Central memory CD8-positive, alpha-beta T cell (primary cell): ENCODE measurements around the gene CRTC3.
"Not testable (repeated sequence)": the region's sequence is repeated elsewhere in the genome, so short reads cannot be mapped to it uniquely, and the experiment has no call there.

Experiments used
- ATAC-seq: fragments of 150-1000 bp; cut with Tn5 transposase; replicated peaks from 2 replicates; pipeline ENCODE4 v1.10.0; 2022; ENCODE audit warnings: mild to moderate bottlenecking, moderate FRiP score, moderate number of reproducible peaks; ENCODE audit not compliant: poor library complexity, severe bottlenecking; ENCODE audit errors: extremely low read depth
- DNase-seq, 2 donors: peaks; one replicate each; pipeline ENCODE4 v3.0.0; 2021; ENCODE audit warnings: low spot score in 2 of 2
- H3K27ac Mint-ChIP-seq: one replicate; pipeline ENCODE4 v1.8.0; 2022; ENCODE audit warnings: low read depth, mild to moderate bottlenecking, moderate library complexity, mixed read lengths
- H3K27me3 Mint-ChIP-seq: one replicate; pipeline ENCODE4 v1.8.0; 2022; ENCODE audit warnings: mixed read lengths
- H3K36me3 Mint-ChIP-seq: one replicate; pipeline ENCODE4 v1.8.0; 2022; ENCODE audit warnings: mild to moderate bottlenecking, moderate library complexity, mixed read lengths; ENCODE audit not compliant: insufficient read depth
- H3K4me1 Mint-ChIP-seq: one replicate; pipeline ENCODE4 v1.8.0; 2022; ENCODE audit warnings: mixed read lengths
- H3K4me3 Mint-ChIP-seq: one replicate; pipeline ENCODE4 v1.8.0; 2022; ENCODE audit warnings: mild to moderate bottlenecking, moderate library complexity, mixed read lengths
- H3K9me3 Mint-ChIP-seq: one replicate; pipeline ENCODE4 v1.8.0; 2022; ENCODE audit warnings: mixed read lengths

The CRTC3 gene

DNA sequence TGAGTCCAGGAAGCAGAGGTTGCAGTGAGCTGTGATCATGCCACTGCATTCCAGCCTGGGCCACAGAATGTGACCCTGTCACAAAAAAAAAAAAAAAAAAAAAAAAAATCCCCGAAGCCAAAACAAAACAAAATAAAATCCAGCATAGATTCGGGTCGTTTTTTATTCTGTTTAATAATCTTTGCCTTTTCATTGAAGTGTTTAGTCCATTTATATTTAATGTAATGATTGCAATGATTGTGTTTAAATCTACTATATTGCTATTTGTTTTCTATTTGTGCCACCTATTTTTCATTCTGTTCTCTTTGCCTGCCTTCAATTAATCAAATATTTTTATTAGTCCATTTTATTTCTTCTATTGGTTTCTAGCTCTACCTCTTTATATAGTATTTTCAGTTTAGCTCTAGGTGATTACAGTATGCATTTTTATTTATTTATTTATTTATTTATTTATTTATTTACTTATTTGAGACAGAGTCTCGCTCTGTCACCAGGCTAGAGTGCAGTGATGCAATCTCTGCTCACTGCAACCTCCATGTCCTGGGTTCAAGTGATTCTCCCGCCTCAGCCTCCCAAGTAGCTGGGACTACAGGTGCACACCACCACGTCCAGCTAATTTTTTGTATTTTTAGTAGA is 159.7 kb downstream of the CRTC3 start:
- not testable (repeated sequence) for H3K27me3 Mint-ChIP-seq, H3K36me3 Mint-ChIP-seq, ATAC-seq, H3K9me3 Mint-ChIP-seq, H3K27ac Mint-ChIP-seq, DNase-seq, H3K4me3 Mint-ChIP-seq, H3K4me1 Mint-ChIP-seq

GRCh38 chr15:90690585-90690984 is 160.9 kb downstream of the CRTC3 start:
- no peak overlapping the region for H3K27ac Mint-ChIP-seq
- no peak overlapping the region for H3K4me3 Mint-ChIP-seq
- DNase-seq (no peak), ATAC-seq (no peak)
- H3K27me3 Mint-ChIP-seq: no peaks in the 10 kb centered on the region
- H3K36me3 Mint-ChIP-seq: peaks cover 1% of the 10 kb centered on the region
- H3K9me3 Mint-ChIP-seq: no peaks in the 10 kb centered on the region
- peaks cover 9% of the 10 kb centered on the region for H3K4me1 Mint-ChIP-seq

GRCh38 chr15:90691369-90691768 is 161.6 kb downstream of the CRTC3 start:
- Mint-ChIP-seq H3K27ac (no peak overlapping the region), H3K4me1 (peaks cover 6% of the 10 kb centered on the region), H3K9me3 (no peaks in the 10 kb centered on the region), H3K27me3 (no peaks in the 10 kb centered on the region), H3K36me3 (peaks cover 1% of the 10 kb centered on the region), H3K4me3 (no peak overlapping the region)
- no peak for ATAC-seq
- DNase-seq: no peak

DNA sequence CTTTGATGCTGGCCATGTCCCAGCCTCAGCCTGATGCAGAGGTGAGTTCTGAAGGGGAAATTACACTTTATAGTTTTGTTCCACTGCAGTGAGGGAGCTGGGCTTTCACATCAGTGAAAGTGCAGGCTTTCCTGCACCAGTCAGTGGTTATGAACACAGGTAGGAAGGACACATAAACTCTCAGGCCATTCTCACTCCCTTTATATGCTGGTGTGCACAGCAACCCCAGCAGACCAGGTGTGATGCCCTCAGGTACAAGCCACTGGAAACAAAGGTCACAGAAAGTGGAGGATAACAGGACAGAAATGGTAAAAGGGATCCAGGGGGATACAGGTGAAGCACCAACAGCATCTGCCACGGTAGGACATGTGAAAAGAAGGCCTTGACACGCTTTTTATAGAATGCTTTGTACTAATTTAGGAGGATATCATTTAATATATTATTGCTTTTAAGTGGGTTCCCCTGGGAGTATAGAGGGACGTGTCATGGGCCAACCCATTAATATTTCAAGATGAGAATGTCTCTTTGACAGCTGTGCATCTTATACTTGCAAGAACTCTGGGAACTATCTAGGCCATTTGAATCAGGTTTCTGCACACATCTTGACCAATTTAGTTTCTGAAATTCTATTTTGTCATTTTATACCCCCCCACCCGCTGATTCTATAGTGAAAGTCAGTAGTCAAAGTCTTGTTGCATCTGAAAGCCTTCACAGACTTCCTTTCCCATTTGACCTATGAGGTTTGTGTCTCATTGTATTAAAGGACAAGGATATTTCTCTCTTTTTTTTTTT is 162.5 kb downstream of the CRTC3 start:
- Mint-ChIP-seq H3K27ac (no peak overlapping the region), H3K4me3 (no peak overlapping the region)
- DNase-seq: no peak

More for the DNA sequence above, 162.5 kb downstream of the CRTC3 start:
- Mint-ChIP-seq H3K4me1 (no peaks in the 10 kb centered on the region), H3K9me3 (no peaks in the 10 kb centered on the region), H3K36me3 (peaks cover 1% of the 10 kb centered on the region), H3K27me3 (no peaks in the 10 kb centered on the region)
- no peak for ATAC-seq
